ENCODE measurements around the gene CXXC4. TPM values are rescaled to one million over a fixed set of nuclear protein-coding genes. Genes with fewer than 3 reads are reported as not detected.

CXXC4 gene
- total RNA-seq, 1 experiment from 2014 or later = 0.59 TPM

GRCh38 chr4:104449537-104449936 is 45.2 kb downstream of the CXXC4 start:
- intact Hi-C loops (cut with micrococcal nuclease; ENCODE audit: unreplicated experiment) = no loop called here
- no peaks in the 10 kb centered on the region for H3K9me3 ChIP-seq (ENCODE audit: control insufficient read depth, insufficient read depth, low read depth, low read length)
- no peaks in the 10 kb centered on the region for H3K27me3 ChIP-seq (ENCODE audit: control insufficient read depth, insufficient read depth, low read length)
- H3K4me1 ChIP-seq (ENCODE audit: control insufficient read depth, insufficient read depth, low read length) = no peaks in the 10 kb centered on the region
- no peak for DNase-seq (ENCODE audit: low read depth, low spot score)
- BruUV-seq (replicated peaks) = no TSS peak
- in situ Hi-C loops (cut with HindIII; ENCODE audit: low pct_unique_long_range_greater_than_20kb, low sequenced_read_pairs) = no loop called here
- POLR2A ChIA-PET = no interaction called here
- CTCF ChIA-PET = no interaction called here
- no peaks in the 10 kb centered on the region for H3K36me3 ChIP-seq (ENCODE audit: control insufficient read depth, insufficient read depth, low read length)
- TF ChIP-seq SIN3A (IDR thresholded peaks at IDR 0.05; ENCODE audit: borderline replicate concordance, insufficient read depth, low read depth, low read length) = no peak
- no peak overlapping the region for H3K4me3 ChIP-seq (ENCODE audit: low read depth in 2 of 2, low read length in 2 of 2)
- ATAC-seq = no peak
- no peak overlapping the region for H3K27ac ChIP-seq (ENCODE audit: low read length)

GRCh38 chr4:104447294-104447693 is 47.4 kb downstream of the CXXC4 start:
- Histone ChIP-seq H3K4me3 (ENCODE audit: low read depth in 2 of 2, low read length in 2 of 2) (no peak overlapping the region), H3K27me3 (ENCODE audit: control insufficient read depth, insufficient read depth, low read length) (no peaks in the 10 kb centered on the region), H3K4me1 (ENCODE audit: control insufficient read depth, insufficient read depth, low read length) (no peaks in the 10 kb centered on the region), H3K9me3 (ENCODE audit: control insufficient read depth, insufficient read depth, low read depth, low read length) (no peaks in the 10 kb centered on the region), H3K27ac (ENCODE audit: low read length) (no peak overlapping the region), H3K36me3 (ENCODE audit: control insufficient read depth, insufficient read depth, low read length) (no peaks in the 10 kb centered on the region)
- TF ChIP-seq CTCF (IDR thresholded peaks at IDR 0.05) (no peak), TCF7L2 (IDR thresholded peaks at IDR 0.05; ENCODE audit: low read depth, low read length) (no peak), POLR2AphosphoS5 (IDR thresholded peaks at IDR 0.05; ENCODE audit: low read depth, low read length) (no peak), SIN3A (IDR thresholded peaks at IDR 0.05; ENCODE audit: borderline replicate concordance, insufficient read depth, low read depth, low read length) (no peak), REST (IDR thresholded peaks at IDR 0.05; ENCODE audit: insufficient read depth in 1 of 2, low read depth in 2 of 2, low read length in 1 of 2) (no peak)
- BruUV-seq (replicated peaks) = no TSS peak
- POLR2A ChIA-PET = no interaction called here
- in situ Hi-C loops (cut with HindIII; ENCODE audit: low pct_unique_long_range_greater_than_20kb, low sequenced_read_pairs) = no loop called here
- intact Hi-C loops (cut with micrococcal nuclease; ENCODE audit: unreplicated experiment) = no loop called here
- CTCF ChIA-PET = no interaction called here
- no peak for ATAC-seq
- no peak for DNase-seq (ENCODE audit: low read depth, low spot score)

GRCh38 chr4:104446431-104447278 is 48.0 kb downstream of the CXXC4 start:
- Histone ChIP-seq H3K27me3 (ENCODE audit: control insufficient read depth, insufficient read depth, low read length) (no peaks in the 10 kb centered on the region), H3K27ac (ENCODE audit: low read length) (no peak overlapping the region), H3K4me3 (ENCODE audit: low read depth in 2 of 2, low read length in 2 of 2) (no peak overlapping the region), H3K36me3 (ENCODE audit: control insufficient read depth, insufficient read depth, low read length) (no peaks in the 10 kb centered on the region), H3K9me3 (ENCODE audit: control insufficient read depth, insufficient read depth, low read depth, low read length) (no peaks in the 10 kb centered on the region), H3K4me1 (ENCODE audit: control insufficient read depth, insufficient read depth, low read length) (no peaks in the 10 kb centered on the region)
- DNase-seq (ENCODE audit: low read depth, low spot score) = no peak
- CTCF ChIA-PET = no interaction called here
- BruUV-seq (replicated peaks) = no TSS peak
- TF ChIP-seq REST (IDR thresholded peaks at IDR 0.05; ENCODE audit: insufficient read depth in 1 of 2, low read depth in 2 of 2, low read length in 1 of 2) (no peak), TCF7L2 (IDR thresholded peaks at IDR 0.05; ENCODE audit: low read depth, low read length) (no peak)
- intact Hi-C loops (cut with micrococcal nuclease; ENCODE audit: unreplicated experiment) (no loop called here), in situ Hi-C loops (cut with HindIII; ENCODE audit: low pct_unique_long_range_greater_than_20kb, low sequenced_read_pairs) (no loop called here)
- POLR2A ChIA-PET = no interaction called here
- no peak for ATAC-seq
